ENCODE measurements around the gene STUB1.
"Not testable (repeated sequence)": the region's sequence is repeated elsewhere in the genome, so short reads cannot be mapped to it uniquely, and the experiment has no call there.

The STUB1 gene

GRCh38 chr16:686459-687260 lies 6.5 kb downstream of the STUB1 start:
- no peak for DNase-seq (ENCODE audit: low spot score)
- TF ChIP-seq CTCF (IDR thresholded peaks at IDR 0.05; ENCODE audit: extremely low read depth, insufficient read depth, missing control alignments) = no peak
- in situ Hi-C loops (cut with MboI; ENCODE audit: low pct_unique_long_range_greater_than_20kb, low sequenced_read_pairs, unreplicated experiment) = no loop called here

- no peak for DNase-seq (ENCODE audit: low spot score)
- in situ Hi-C loops (cut with MboI; ENCODE audit: low pct_unique_long_range_greater_than_20kb, low sequenced_read_pairs, unreplicated experiment) = no loop called here
- no peak for TF ChIP-seq CTCF (IDR thresholded peaks at IDR 0.05; ENCODE audit: extremely low read depth, insufficient read depth, missing control alignments)
These were observed 7.3 kb downstream of the STUB1 start for GRCh38 chr16:687499-687898.

- DNase-seq (ENCODE audit: low spot score) = no peak
- no peak for TF ChIP-seq CTCF (IDR thresholded peaks at IDR 0.05; ENCODE audit: extremely low read depth, insufficient read depth, missing control alignments)
- in situ Hi-C loops (cut with MboI; ENCODE audit: low pct_unique_long_range_greater_than_20kb, low sequenced_read_pairs, unreplicated experiment) = no loop called here
These were observed 9.1 kb downstream of the STUB1 start for GRCh38 chr16:689175-689897.

- in situ Hi-C loops (cut with MboI; ENCODE audit: low pct_unique_long_range_greater_than_20kb, low sequenced_read_pairs, unreplicated experiment); DNase-seq (ENCODE audit: low spot score): not testable (repeated sequence)
These were observed 11.0 kb downstream of the STUB1 start for GRCh38 chr16:691242-691641.

GRCh38 chr16:692356-693108 lies 12.3 kb downstream of the STUB1 start:
- in situ Hi-C loops (cut with MboI; ENCODE audit: low pct_unique_long_range_greater_than_20kb, low sequenced_read_pairs, unreplicated experiment) = no loop called here
- DNase-seq (ENCODE audit: low spot score) = no peak
- no peak for TF ChIP-seq CTCF (IDR thresholded peaks at IDR 0.05; ENCODE audit: extremely low read depth, insufficient read depth, missing control alignments)

DNA sequence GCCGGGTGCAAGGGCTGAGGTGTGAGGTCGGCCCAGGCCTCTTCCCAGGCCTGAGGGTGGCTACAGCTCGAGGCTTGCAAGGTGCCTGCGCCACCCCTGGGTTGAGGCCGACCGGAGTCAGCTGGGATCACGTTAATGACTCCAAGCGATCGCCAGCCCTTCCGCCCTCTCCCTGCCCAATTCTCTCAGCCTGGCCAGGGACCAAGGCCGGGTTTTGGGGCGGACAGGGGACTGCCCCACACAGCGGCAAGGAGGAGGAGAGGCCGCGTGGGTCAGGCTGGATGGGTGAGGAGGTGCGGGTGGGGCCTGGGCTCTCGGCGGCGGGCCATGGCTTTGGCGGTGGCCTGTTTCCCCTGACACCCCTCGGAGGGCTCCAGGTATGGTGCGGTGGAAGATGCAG lies 13.2 kb downstream of the STUB1 start:
- DNase-seq (ENCODE audit: low spot score) = no peak
- in situ Hi-C loops (cut with MboI; ENCODE audit: low pct_unique_long_range_greater_than_20kb, low sequenced_read_pairs, unreplicated experiment) = no loop called here
- TF ChIP-seq CTCF (IDR thresholded peaks at IDR 0.05; ENCODE audit: extremely low read depth, insufficient read depth, missing control alignments) = no peak
